Lung (tissue), 12 donors: ENCODE data around the gene AP1G2. TPM values are rescaled to one million over a fixed set of nuclear protein-coding genes. Genes with fewer than 3 reads are reported as not detected.

ENCODE experiments used
- ATAC-seq: fragments of 200-7000 bp; cut with Tn5 transposase; one replicate; pipeline ENCODE4 v1.9.1; 2020; ENCODE audit warnings: moderate number of reproducible peaks; ENCODE audit not compliant: insufficient read depth, low FRiP score
- DNase-seq, 3 donors: peaks; one replicate each; pipeline ENCODE4 v3.0.0-alpha.2; 2013 to 2017
- H3K27ac ChIP-seq, 2 donors: one replicate each; pipeline ENCODE4 v1.5.1; 2013; ENCODE audit warnings: mild to moderate bottlenecking in 2 of 2, moderate library complexity in 2 of 2, control low read depth in 1 of 2, inconsistent platforms in 1 of 2, low read depth in 1 of 2, low read length in 1 of 2
- H3K27me3 ChIP-seq, 3 donors: one replicate each; pipeline ENCODE4 v1.5.1; 2013; ENCODE audit warnings: low read length in 2 of 3; ENCODE audit not compliant: control insufficient read depth in 3 of 3, insufficient read depth in 3 of 3
- H3K36me3 ChIP-seq, 4 donors: one replicate each; pipeline ENCODE4 v1.5.1; 2013; ENCODE audit warnings: low read length in 4 of 4, mild to moderate bottlenecking in 1 of 4, moderate library complexity in 1 of 4; ENCODE audit not compliant: control insufficient read depth in 4 of 4, insufficient read depth in 4 of 4
- H3K4me1 ChIP-seq, 5 donors: one replicate each; pipeline ENCODE4 v1.5.1; 2013; ENCODE audit warnings: low read length in 5 of 5, mild to moderate bottlenecking in 2 of 5, moderate library complexity in 1 of 5; ENCODE audit not compliant: control insufficient read depth in 5 of 5, insufficient read depth in 5 of 5
- H3K4me3 ChIP-seq: one replicate; pipeline ENCODE4 v1.5.1; 2013; ENCODE audit warnings: mild to moderate bottlenecking, control low read depth, moderate library complexity
- H3K9ac ChIP-seq, 2 donors: one replicate each; pipeline ENCODE4 v1.5.1; 2013; ENCODE audit warnings: low read length in 2 of 2, control low read depth in 1 of 2; ENCODE audit not compliant: insufficient read depth in 1 of 2
- H3K9me3 ChIP-seq, 4 donors: one replicate each; pipeline ENCODE4 v1.5.1; 2013; ENCODE audit warnings: low read length in 3 of 4, mild to moderate bottlenecking in 1 of 4, moderate library complexity in 1 of 4; ENCODE audit not compliant: control insufficient read depth in 4 of 4, insufficient read depth in 3 of 4
- WGBS, 2 donors: extraction: QIAGEN DNeasy Blood & Tissue Kit; methylation state at CpG; one replicate each; pipeline ENCODE4 v1.1.7; 2013; 5-methylcytosine and 5-hydroxymethylcytosine counted together
- polyA plus RNA-seq, 2 donors: library from polyadenylated mRNA; stranded (reverse); fragments of 200-250 nt; gene quantifications; one replicate each; pipeline ENCODE4 v1.2.1, GENCODE V29; 2013
- total RNA-seq, 2 donors: library from RNA; depleted of rRNA in 1 of 2; stranded (reverse); fragments of >200 nt in 1 of 2; gene quantifications; one replicate each; pipeline ENCODE4 v1.2.1, GENCODE V29; 2014 to 2021
- TF ChIP-seq, protein P1 (sequence below): IDR thresholded peaks from 2 replicates; pipeline ENCODE4 v1.5.1; 2012; ENCODE audit warnings: mild to moderate bottlenecking; ENCODE audit errors: control extremely low read depth, extremely low read depth
- donor health status: control.
- donor health status: control.
- donor health status: Bipolar disorder and iron deficiency.
- donor health status: healthy.
- donor health status: DM: yes; HTN: yes; CAD: no.

AP1G2 gene
- total and polyA plus RNA-seq, 4 donors: 48.0 to 106 (median 81.8) TPM

DNA sequence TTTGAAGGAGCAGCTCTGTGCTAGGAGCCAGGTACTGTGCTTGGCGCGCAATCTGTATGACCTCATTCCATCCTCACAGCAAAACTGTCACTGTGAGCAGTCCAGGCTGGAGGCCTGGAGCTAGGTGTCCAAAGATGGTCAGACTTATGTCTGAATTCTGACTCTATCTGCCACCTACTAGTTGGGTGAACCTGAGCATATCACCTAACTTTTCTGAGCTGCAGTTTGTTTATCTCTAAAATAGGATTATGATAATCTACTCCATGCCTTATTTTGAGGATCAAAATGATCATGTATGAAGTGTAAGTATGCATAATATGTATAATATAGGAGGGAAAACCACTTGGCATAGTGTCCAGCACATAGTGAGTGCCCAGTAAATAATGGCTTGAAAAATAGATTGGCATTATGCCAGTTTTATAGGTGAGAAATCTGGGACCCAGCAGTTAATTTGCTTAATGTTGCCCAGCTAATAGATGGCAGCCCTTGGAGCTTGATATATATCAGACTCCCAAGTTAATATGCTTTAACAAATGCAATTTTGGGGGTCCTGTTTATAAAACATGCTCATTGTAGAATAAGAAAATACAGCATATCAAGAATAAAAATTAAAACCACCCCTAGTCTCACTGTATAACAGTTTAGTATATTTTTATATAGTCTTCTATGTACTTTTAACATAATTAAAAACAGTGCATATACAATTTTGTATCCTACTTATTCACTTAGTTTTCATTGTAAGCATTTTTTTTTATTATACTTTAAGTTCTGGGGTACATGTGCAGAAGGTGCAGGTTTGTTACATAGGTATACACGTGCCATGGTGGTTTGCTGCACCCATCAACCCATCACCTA, 15.5 kb upstream of the AP1G2 start:
- 86 to 92% methylated on average over 3 of the region's 3 CpGs for WGBS, 2 donors
- Histone ChIP-seq H3K4me1 (peaks cover 0 to 4% (median 0%) of the 10 kb centered on the region in 5 donors), H3K27ac (no peak overlapping the region), H3K36me3 (no peaks in the 10 kb centered on the region), H3K27me3 (peaks cover 5 to 25% (median 15%) of the 10 kb centered on the region in 3 donors), H3K9ac (no peak overlapping the region), H3K4me3 (no peak overlapping the region), H3K9me3 (no peaks in the 10 kb centered on the region)
- TF ChIP-seq, protein P1, sequence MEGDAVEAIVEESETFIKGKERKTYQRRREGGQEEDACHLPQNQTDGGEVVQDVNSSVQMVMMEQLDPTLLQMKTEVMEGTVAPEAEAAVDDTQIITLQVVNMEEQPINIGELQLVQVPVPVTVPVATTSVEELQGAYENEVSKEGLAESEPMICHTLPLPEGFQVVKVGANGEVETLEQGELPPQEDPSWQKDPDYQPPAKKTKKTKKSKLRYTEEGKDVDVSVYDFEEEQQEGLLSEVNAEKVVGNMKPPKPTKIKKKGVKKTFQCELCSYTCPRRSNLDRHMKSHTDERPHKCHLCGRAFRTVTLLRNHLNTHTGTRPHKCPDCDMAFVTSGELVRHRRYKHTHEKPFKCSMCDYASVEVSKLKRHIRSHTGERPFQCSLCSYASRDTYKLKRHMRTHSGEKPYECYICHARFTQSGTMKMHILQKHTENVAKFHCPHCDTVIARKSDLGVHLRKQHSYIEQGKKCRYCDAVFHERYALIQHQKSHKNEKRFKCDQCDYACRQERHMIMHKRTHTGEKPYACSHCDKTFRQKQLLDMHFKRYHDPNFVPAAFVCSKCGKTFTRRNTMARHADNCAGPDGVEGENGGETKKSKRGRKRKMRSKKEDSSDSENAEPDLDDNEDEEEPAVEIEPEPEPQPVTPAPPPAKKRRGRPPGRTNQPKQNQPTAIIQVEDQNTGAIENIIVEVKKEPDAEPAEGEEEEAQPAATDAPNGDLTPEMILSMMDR: no peak
- ATAC-seq: no peak
- no peak for DNase-seq

DNA sequence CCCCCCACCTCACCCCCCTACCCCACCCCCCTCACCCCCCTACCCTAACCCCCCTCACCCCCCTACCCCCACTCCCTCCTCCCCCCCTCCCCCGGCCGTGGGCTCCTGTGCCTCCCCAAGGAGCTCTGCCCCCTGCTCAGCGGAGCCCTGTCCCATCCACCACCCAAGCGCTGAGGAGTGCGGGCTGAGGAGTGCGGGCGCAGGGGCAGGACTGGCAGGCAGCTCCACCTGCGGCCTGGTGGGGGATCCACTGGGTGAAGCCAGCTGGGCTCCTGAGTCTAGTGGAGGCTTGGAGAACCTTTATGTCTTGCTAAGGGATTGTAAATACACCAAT, 13.3 kb upstream of the AP1G2 start:
- Histone ChIP-seq H3K36me3 (no peaks in the 10 kb centered on the region), H3K9ac (no peak overlapping the region), H3K4me1 (peaks cover 0 to 13% (median 0%) of the 10 kb centered on the region in 5 donors), H3K9me3 (no peaks in the 10 kb centered on the region), H3K27me3 (peaks cover 5 to 39% (median 21%) of the 10 kb centered on the region in 3 donors), H3K27ac (no peak overlapping the region), H3K4me3 (no peak overlapping the region)
- TF ChIP-seq, protein P1: no peak
- WGBS, 2 donors: 91 to 96% methylated on average over 5 to 8 of the region's 8 CpGs
- ATAC-seq (no peak), DNase-seq (no peak)

DNA sequence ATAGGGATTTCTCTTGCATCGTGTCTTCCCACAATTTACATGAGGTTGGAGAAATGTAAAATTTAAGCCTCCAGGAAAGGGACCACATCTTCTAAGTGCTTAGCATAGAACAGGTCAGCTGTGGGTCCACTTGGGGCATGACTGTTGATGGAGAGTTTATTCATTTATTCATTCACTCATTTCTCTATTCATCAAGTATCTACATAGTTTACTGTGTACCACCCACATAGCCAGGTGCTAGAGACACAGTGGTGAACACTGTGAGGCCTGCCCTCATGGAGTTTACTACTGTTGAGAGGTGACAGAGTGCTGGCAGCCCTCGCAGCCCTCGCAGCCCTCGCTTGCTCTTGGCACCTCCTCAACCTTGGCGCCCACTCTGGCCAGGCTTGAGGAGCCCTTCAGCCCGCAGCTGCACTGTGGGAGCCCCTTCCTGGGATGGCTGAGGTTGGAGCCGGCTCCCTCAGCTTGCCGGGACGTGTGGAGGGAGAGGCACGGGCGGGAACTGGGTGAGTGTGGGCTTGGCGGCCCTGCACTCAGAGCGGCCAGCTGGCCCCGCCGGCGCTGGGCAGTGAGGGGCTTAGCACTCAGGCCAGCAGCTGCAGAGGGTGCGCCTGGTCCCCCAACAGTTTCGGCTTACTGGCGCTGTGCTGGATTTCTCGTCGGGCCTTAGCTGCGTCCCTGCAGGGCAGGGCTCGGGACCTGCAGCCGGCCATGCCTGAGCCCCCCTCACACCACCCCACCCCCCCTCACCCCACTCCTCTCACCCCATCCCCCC, 12.7 kb upstream of the AP1G2 start:
- H3K4me3 ChIP-seq: no peak overlapping the region
- WGBS, 2 donors: 89 to 91% methylated on average over 23 to 24 of the region's 24 CpGs
- H3K9me3 ChIP-seq: no peaks in the 10 kb centered on the region
- H3K4me1 ChIP-seq: peaks cover 0 to 13% (median 0%) of the 10 kb centered on the region in 5 donors
- H3K27ac ChIP-seq: no peak overlapping the region
- DNase-seq (no peak), ATAC-seq (no peak)
- peaks cover 5 to 41% (median 23%) of the 10 kb centered on the region in 3 donors for H3K27me3 ChIP-seq
- H3K36me3 ChIP-seq: no peaks in the 10 kb centered on the region
- no peak overlapping the region for H3K9ac ChIP-seq
- TF ChIP-seq, protein P1: no peak
